Stimulated activated CD4-positive, alpha-beta T cell treated with anti-CD3 and anti-CD28 coated beads, Interleukin-2, amount 100 ng/mL, for 48 hours (primary cell): ENCODE results near the gene MMP27.

Experiments
- DNase-seq, 2 donors: peaks; one replicate each; pipeline ENCODE4 v3.0.0-alpha.2; 2020

The MMP27 gene

DNA sequence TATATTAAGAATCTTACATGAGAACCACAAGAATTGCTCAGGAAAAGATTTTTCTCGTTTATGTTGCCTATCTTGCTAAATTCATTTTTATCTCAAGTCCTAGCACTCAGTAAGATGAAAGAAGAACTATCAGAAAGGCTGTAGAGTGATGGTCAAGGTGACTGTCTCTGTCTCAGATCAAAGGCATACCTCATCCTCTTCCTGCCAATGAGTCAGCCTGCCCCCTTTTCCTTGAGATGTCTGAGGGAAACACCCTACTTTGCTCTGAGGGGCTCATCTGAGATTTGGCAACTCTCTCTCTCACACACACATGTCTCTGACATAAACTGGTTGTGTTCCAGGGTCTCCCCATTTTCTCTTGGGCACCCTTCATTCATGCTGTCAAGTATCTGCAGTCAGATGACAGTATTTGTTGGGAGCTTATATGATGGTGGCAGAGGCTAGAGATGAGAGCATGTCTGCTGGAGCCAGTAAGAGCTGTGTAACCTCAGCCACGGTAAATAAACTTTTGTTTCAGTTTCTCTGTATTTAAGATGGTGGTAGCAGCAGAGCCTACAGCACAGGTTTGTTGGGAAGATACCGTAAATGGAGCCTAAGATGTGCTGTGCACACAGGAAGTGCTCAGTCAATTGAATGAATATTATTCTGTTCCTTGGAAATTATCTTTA lies 1.6 kb downstream of the MMP27 start:
- DNase-seq: no peak

DNA sequence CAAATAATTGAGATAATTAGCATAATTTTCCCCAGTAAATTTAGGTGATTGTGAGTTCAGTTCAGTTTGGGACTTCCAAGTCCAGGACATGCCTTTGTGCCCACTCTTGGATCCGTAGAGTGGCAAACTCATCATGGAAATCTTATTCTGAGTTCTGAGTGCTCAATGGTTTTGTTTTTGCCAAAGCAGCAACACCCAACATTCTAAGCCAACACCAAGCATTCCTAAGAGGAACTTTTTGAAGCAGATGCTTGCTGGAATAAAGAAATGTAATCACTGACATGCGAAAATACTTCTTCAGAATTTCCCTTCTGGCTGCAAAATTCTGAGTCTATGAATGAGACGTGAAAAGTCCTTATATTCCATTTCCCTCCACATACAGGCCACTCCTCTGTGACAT lies 10.4 kb downstream of the MMP27 start:
- DNase-seq: no peak

DNA sequence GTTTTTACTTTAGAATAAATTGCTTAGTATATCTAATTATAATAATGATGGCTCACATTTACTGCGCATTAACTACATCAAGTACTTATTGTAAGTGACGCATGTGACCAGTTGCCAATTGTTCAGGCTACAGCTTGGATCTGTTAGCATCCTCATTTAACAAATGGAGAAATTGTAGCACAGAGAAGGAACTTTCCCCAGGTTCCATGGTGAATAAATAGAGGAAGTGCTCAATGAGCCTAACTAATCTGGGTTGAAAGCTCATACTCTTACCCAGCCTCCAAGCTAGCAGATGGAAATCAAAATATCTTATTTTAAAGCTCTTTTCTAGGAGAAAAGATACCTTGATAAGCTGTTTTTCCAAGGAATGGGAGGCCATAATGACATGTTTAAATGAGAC lies 19.8 kb downstream of the MMP27 start:
- DNase-seq: no peak

- no peak for DNase-seq
These were observed 20.2 kb downstream of the MMP27 start for GRCh38 chr11:102685338-102685737.

GRCh38 chr11:102683277-102683676 lies 22.3 kb downstream of the MMP27 start:
- no peak for DNase-seq

GRCh38 chr11:102680945-102681344 lies 24.6 kb downstream of the MMP27 start:
- no peak for DNase-seq

DNA sequence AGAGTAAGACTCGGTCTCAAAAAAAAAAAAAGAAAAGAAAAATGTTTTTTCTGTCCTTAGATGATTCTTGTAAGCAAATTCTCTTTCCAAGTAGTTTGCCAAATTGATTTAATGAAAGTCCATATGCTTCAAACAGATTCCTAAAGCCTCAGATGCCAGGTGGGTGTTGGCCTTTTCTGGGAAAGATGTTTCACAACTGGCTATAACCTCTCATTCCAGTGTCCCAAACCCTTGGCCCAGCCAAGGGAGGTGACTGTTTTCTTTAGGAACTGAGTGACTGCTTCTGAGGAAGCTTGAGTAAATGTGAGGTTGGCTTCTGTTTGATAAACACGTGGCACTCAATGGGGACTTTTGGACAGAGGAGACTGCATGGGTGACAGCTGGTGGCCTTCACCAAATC lies 27.5 kb downstream of the MMP27 start:
- DNase-seq: no peak

GRCh38 chr11:102676084-102676483 lies 29.5 kb downstream of the MMP27 start:
- DNase-seq: no peak

DNA sequence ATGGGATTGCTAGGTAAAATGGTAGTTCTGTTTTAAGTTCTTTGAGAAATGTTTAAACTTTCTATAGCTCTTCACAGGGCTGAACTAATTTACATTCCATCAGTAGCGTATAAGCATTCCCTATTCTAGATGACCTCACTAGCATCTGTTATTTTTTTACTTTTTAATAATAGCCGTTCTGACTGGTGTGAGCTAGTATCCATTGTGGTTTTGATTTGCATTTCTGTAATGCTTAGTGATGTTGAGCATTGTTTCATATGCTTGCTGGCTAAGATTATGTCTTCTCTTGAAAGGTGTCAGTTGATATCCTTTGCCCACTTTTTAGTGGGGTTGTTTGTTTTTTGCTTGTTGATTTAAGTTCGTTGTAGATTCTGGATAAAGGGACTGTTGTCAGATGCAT lies 35.9 kb downstream of the MMP27 start:
- DNase-seq: no peak

- DNase-seq: no peak
These were observed 39.1 kb downstream of the MMP27 start for GRCh38 chr11:102666331-102666957.

DNA sequence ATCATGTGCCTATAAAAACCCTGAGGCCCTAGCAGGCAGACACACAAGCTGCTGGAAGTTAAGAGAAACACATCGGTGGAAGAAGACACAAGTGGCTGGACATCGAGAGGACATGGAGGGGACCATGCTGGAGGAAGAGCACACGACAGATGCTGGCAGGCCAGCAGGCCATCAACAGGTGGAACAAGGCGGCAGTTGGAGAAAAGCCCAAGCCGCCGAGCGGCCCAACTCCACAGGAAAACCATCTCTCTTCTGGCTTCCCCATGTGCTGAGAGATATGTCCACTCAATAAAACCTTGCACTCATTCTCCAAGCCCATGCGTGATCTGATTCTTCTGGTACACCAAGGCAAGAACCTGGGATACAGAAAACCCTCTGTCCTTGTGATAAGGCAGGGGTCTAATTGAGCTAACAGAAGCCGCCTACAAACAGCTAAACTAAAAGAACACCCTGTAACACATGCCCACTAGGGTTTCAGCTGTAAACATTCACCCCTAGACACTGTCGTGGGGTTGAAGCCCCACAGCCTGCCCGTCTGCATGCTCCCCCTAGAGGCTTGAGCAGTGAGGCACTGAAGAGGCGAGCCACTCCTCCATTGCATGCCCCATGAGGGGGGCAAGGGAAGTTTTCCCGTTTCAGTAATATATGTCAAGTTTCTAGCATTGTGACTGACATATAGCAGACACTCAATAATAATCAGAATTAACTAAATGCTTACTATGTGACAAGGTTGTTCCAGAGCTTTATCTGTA lies 41.4 kb downstream of the MMP27 start:
- DNase-seq: peak in 1 of 2 donors; percentile 14

DNA sequence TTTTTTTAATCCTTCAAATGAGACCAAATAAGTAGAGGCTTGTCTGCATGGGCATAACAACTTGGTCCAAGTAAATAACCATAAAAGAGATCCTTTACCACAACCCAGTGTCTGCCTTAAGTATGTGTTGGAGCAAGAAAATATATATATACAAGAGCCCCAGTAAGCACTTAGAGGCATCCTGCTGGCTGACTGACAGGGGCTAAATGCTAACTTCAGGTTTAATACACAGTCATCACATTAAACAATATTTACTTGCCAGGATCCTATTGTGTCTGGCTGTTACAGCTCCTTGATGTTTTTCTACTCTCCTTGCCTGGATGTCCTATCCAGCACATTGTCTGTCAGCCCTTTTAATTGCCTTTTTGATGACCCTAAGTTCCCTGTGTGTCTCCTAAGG lies 43.0 kb downstream of the MMP27 start:
- no peak for DNase-seq

DNA sequence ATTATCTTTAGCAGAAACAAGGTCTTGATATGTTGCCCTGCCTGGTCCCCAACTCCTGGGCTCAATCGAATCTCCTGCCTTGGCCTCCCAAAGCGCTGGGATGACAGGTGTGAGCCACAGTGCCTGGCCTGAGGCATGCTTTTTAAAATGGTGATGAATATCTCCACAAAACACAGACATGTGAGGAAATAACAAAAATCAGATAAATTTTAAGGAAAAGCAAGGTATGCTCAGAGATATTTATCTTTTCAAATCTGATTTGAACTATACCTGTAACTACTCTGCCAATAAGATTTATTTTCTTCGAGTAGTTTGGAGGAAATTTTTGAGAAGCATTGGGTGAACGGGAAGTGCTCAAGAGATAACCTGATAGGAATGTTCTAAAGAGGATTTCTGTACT lies 44.5 kb downstream of the MMP27 start:
- DNase-seq: no peak

DNA sequence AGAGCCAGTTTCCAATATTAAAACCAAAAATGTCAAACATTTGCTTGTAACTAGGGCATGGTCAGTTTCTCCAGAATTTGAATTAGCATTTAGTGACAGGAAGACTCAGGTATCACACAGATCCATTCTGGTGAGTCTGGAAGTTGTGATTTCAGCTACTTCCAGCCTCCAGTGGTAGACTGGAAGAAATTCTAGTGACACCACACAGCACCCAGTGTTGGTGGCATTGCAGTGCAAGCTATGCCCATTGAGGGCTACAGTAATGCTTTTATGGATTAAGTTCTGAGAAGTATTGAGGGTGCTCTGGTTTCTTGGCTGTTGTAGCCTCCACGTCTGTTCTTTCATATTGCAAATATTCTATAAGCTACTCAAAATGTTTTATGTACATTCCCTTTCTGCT lies 49.0 kb downstream of the MMP27 start:
- DNase-seq: no peak

GRCh38 chr11:102655547-102655946 lies 50.0 kb downstream of the MMP27 start:
- no peak for DNase-seq

DNA sequence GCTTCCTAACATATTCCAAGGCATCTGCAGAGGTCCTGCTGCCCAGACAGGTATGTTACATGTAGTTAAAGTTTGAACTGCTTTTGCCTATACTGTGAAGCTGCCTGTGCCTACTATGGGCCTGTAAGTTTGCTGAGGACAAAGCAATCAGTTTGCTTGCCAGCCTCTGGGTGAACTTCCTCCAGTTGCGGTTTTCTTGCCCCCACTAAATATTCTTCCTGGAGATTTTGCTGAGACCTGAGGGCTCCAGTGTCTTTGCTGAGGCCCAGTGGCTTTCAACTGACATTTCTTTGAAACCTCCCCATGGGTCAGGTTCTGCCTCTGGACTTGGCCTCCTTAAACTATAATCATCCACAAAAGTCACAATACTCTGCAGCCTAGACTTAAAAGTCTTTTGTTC lies 50.8 kb downstream of the MMP27 start:
- DNase-seq: no peak

GRCh38 chr11:102653744-102654291 lies 51.8 kb downstream of the MMP27 start:
- no peak for DNase-seq

DNA sequence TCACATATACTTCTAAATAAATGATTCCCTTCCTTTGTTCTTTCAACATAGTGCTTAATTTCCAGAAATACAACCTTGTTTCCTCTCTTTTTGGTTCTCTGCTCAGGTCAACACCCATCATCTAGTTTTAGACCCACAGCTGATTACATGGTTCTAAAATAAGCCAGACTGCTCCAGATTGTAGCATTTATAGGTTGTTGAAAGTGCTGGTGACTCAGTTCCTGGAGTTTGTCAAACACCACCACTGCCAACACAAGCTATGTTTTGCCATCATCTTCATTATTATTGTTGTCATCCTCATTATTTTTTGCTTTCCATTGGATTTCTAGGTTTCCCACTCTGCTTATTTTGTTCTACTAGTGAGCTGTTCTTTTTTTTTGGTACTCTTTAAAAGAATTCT lies 58.1 kb downstream of the MMP27 start:
- DNase-seq: no peak

GRCh38 chr11:102643941-102644340 lies 61.6 kb downstream of the MMP27 start:
- DNase-seq: no peak
